CD4-positive, alpha-beta T cell (primary cell): ENCODE measurements around the gene CCL2. TPM values are rescaled to one million over a fixed set of nuclear protein-coding genes. Genes with fewer than 3 reads are reported as not detected.

Source experiments
- ATAC-seq: fragments of 200-7000 bp; cut with Tn5 transposase; one replicate; pipeline ENCODE4 v1.10.0; 2022; ENCODE audit warnings: mild to moderate bottlenecking; ENCODE audit not compliant: poor library complexity
- CTCF ChIA-PET: fragments of 350-600 bp; sonication (Branson Sonifier 250); formaldehyde crosslinking; loops from one replicate; lab custom pipeline; 2021; ENCODE audit warnings: antibody characterized with exemption, inconsistent platforms; lab: Charles Lee
- POLR2A ChIA-PET: fragments of 350-600 bp; sonication (Branson Sonifier 250); formaldehyde crosslinking; loops from one replicate; lab custom pipeline; 2021; ENCODE audit warnings: antibody characterized with exemption, inconsistent platforms; lab: Charles Lee
- DNase-seq, 14 experiments: peaks; one replicate each; pipeline ENCODE4 v3.0.0-alpha.2; 2013 to 2020; ENCODE audit warnings: mixed read lengths in 2 of 14
- H3K27ac ChIP-seq, 2 donors: one replicate each; pipeline versions ENCODE4 v1.5.1 to v1.7.0; 2013; ENCODE audit warnings: low read length in 2 of 2, low read depth in 1 of 2, mild to moderate bottlenecking in 1 of 2
- H3K27me3 ChIP-seq, 2 experiments: 1 replicate in 1 of 2; 2 replicates in 1 of 2; pipeline versions ENCODE4 v1.6.1 to v1.7.0; 2013; ENCODE audit warnings: low read length in 2 of 2, control low read depth in 1 of 2, mild to moderate bottlenecking in 1 of 2, moderate library complexity in 1 of 2; ENCODE audit not compliant: insufficient read depth in 2 of 2, control insufficient read depth in 1 of 2
- H3K36me3 ChIP-seq: one replicate; pipeline ENCODE4 v1.6.1; 2013; ENCODE audit warnings: low read length, control low read depth; ENCODE audit not compliant: insufficient read depth
- H3K4me1 ChIP-seq: one replicate; pipeline ENCODE4 v1.6.1; 2013; ENCODE audit warnings: low read length, control low read depth; ENCODE audit not compliant: insufficient read depth
- H3K4me3 ChIP-seq: one replicate; pipeline ENCODE4 v1.5.1; 2013; ENCODE audit warnings: mild to moderate bottlenecking, low read length, moderate library complexity
- H3K9me3 ChIP-seq, 2 experiments: 1 replicate in 1 of 2; 2 replicates in 1 of 2; pipeline versions ENCODE4 v1.6.1 to v1.7.0; 2013; ENCODE audit warnings: low read length in 2 of 2, mild to moderate bottlenecking in 2 of 2, control low read depth in 1 of 2, moderate library complexity in 1 of 2; ENCODE audit not compliant: control insufficient read depth in 1 of 2, insufficient read depth in 1 of 2
- H3K27ac Mint-ChIP-seq: one replicate; pipeline ENCODE4 v1.8.0; 2020; ENCODE audit warnings: mixed read lengths
- H3K27me3 Mint-ChIP-seq: one replicate; pipeline ENCODE4 v1.8.0; 2021; ENCODE audit warnings: mixed read lengths
- H3K36me3 Mint-ChIP-seq: one replicate; pipeline ENCODE4 v1.8.0; 2021; ENCODE audit warnings: low read depth, mixed read lengths
- H3K4me1 Mint-ChIP-seq: one replicate; pipeline ENCODE4 v1.8.0; 2021; ENCODE audit warnings: low read depth, mixed read lengths
- H3K4me3 Mint-ChIP-seq: one replicate; pipeline ENCODE4 v1.8.0; 2020; ENCODE audit warnings: mild to moderate bottlenecking, mixed read lengths
- H3K9me3 Mint-ChIP-seq: one replicate; pipeline ENCODE4 v1.8.0; 2020; ENCODE audit warnings: mixed read lengths
- intact Hi-C, 2 experiments: fragments of 100-400 bp; cut with DNase I in 1 of 2; cut with micrococcal nuclease in 1 of 2; formaldehyde crosslinking; loops; one replicate each; pipeline versions ENCODE4 v1.15.1 to v1.9.0; 2023 to 2025; cut with DNase I, micrococcal nuclease
- total RNA-seq, 174 experiments: library from RNA in 2 of 174; stranded (reverse) in 2 of 174; gene quantifications; one replicate each; pipeline ENCODE4 v1.2.3 and lab custom pipeline; 2021 to 2026
- TF ChIP-seq, protein P1 (sequence below): fragments of 200-600 bp; IDR thresholded peaks from one replicate; pipeline ENCODE4 v1.8.0; 2022; ENCODE audit warnings: antibody characterized with exemption, mild to moderate bottlenecking

Gene CCL2
- total RNA-seq, 2 experiments from 2014 or later = not detected

DNA sequence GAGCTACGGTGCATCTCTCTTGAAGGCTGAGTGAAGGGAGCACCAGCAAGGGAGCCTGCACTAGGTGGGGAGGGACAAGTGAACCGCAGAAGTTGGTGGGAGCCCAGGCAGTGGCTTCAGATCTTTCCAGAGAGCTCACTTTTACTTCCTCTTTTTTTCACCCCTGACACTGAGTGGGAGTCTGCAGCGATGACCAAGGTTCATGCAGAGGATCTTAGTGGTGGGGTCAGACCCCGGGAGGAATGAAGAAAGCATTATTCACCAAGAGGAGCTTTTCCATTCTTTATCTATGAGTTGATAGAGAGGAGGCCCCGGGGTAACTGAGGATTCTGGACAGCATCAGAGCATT, 3.0 kb upstream of the CCL2 start:
- H3K4me1 Mint-ChIP-seq = no peaks in the 10 kb centered on the region
- CTCF ChIA-PET = no interaction called here
- peak in 2 of 14 experiments; percentile 42 to 56 for DNase-seq
- no peak overlapping the region for H3K4me3 ChIP-seq
- no peaks in the 10 kb centered on the region for H3K36me3 Mint-ChIP-seq
- H3K36me3 ChIP-seq = no peaks in the 10 kb centered on the region
- no peaks in the 10 kb centered on the region for H3K9me3 ChIP-seq
- H3K4me1 ChIP-seq = no peaks in the 10 kb centered on the region
- H3K9me3 Mint-ChIP-seq = no peaks in the 10 kb centered on the region
- H3K27ac Mint-ChIP-seq = no peak overlapping the region
- no peak overlapping the region for H3K27ac ChIP-seq
- intact Hi-C loops = no loop called here
- POLR2A ChIA-PET = no interaction called here
- H3K27me3 ChIP-seq = peaks cover 11 to 36% of the 10 kb centered on the region in 2 experiments
- TF ChIP-seq, protein P1, sequence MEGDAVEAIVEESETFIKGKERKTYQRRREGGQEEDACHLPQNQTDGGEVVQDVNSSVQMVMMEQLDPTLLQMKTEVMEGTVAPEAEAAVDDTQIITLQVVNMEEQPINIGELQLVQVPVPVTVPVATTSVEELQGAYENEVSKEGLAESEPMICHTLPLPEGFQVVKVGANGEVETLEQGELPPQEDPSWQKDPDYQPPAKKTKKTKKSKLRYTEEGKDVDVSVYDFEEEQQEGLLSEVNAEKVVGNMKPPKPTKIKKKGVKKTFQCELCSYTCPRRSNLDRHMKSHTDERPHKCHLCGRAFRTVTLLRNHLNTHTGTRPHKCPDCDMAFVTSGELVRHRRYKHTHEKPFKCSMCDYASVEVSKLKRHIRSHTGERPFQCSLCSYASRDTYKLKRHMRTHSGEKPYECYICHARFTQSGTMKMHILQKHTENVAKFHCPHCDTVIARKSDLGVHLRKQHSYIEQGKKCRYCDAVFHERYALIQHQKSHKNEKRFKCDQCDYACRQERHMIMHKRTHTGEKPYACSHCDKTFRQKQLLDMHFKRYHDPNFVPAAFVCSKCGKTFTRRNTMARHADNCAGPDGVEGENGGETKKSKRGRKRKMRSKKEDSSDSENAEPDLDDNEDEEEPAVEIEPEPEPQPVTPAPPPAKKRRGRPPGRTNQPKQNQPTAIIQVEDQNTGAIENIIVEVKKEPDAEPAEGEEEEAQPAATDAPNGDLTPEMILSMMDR = no peak
- H3K4me3 Mint-ChIP-seq = no peak overlapping the region
- peaks cover 44% of the 10 kb centered on the region for H3K27me3 Mint-ChIP-seq
- ATAC-seq = no peak

DNA sequence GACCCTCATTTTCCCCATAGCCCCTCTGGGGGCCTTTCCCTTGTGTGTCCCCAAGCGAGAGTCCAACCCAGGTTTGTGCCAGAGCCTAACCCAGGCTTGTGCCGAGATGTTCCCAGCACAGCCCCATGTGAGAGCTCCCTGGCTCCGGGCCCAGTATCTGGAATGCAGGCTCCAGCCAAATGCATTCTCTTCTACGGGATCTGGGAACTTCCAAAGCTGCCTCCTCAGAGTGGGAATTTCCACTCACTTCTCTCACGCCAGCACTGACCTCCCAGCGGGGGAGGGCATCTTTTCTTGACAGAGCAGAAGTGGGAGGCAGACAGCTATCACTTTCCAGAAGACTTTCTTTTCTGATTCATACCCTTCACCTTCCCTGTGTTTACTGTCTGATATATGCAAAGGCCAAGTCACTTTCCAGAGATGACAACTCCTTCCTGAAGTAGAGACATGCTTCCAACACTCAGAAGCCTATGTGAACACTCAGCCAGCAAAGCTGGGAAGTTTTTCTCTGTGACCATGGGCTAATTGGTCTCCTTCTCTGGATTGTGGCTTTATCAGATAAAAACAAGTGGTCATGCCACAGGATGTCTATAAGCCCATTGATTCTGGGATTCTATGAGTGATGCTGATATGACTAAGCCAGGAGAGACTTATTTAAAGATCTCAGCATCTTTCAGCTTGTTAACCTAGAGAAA, 2.5 kb upstream of the CCL2 start:
- Histone ChIP-seq H3K9me3 (no peaks in the 10 kb centered on the region), H3K27me3 (peaks cover 11 to 39% of the 10 kb centered on the region in 2 experiments), H3K36me3 (no peaks in the 10 kb centered on the region), H3K4me3 (no peak overlapping the region), H3K4me1 (no peaks in the 10 kb centered on the region), H3K27ac (no peak overlapping the region)
- H3K27ac Mint-ChIP-seq = no peak overlapping the region
- intact Hi-C loops = no loop called here
- POLR2A ChIA-PET = no interaction called here
- no peaks in the 10 kb centered on the region for H3K36me3 Mint-ChIP-seq
- CTCF ChIA-PET = no interaction called here
- H3K4me3 Mint-ChIP-seq = no peak overlapping the region
- no peak for ATAC-seq
- TF ChIP-seq, protein P1 = no peak
- no peaks in the 10 kb centered on the region for H3K4me1 Mint-ChIP-seq
- peak in 2 of 14 experiments; percentile 51 to 60 for DNase-seq
- H3K27me3 Mint-ChIP-seq = peaks cover 48% of the 10 kb centered on the region
- H3K9me3 Mint-ChIP-seq = no peaks in the 10 kb centered on the region

DNA sequence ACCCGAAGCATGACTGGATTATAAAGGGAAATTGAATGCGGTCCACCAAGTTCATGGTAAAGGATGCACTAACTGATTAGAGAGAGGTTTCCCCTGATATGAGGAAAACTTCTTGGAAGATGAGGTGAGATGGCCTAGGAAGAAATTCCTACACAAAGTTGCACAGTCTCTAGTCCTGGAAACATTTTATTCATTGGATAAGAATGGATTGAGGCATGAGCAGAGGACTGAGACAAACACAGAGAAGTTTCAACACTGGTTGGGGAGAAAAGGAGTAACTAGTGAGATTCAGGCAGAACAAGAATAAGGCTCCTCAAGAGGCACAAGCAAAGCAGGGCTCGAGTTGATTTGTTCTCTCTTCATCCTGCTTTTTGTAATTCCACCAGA, 2.0 kb upstream of the CCL2 start:
- Histone ChIP-seq H3K27me3 (peaks cover 11 to 39% of the 10 kb centered on the region in 2 experiments), H3K9me3 (no peaks in the 10 kb centered on the region), H3K36me3 (no peaks in the 10 kb centered on the region), H3K4me1 (no peaks in the 10 kb centered on the region), H3K27ac (no peak overlapping the region), H3K4me3 (no peak overlapping the region)
- Mint-ChIP-seq H3K27me3 (peaks cover 54% of the 10 kb centered on the region), H3K4me1 (no peaks in the 10 kb centered on the region), H3K36me3 (no peaks in the 10 kb centered on the region), H3K9me3 (no peaks in the 10 kb centered on the region), H3K4me3 (no peak overlapping the region), H3K27ac (no peak overlapping the region)
- intact Hi-C loops = no loop called here
- TF ChIP-seq, protein P1 = no peak
- no peak for ATAC-seq
- CTCF ChIA-PET = no interaction called here
- POLR2A ChIA-PET = no interaction called here
- no peak for DNase-seq
